ENCODE measurements around the gene ATP1A3. TPM values are rescaled to one million over a fixed set of nuclear protein-coding genes. Genes with fewer than 3 reads are reported as not detected.

Gene ATP1A3
- polyA plus RNA-seq, 1 donor from 2014 or later = 36.2 TPM

- Histone ChIP-seq H3K27me3 (ENCODE audit: insufficient read depth, low read depth, low read length) (peaks cover 99% of the 10 kb centered on the region), H3K9ac (ENCODE audit: low read length) (no peak overlapping the region), H4K20me1 (ENCODE audit: insufficient read depth) (no peaks in the 10 kb centered on the region), H3K9me3 (ENCODE audit: low read length) (no peaks in the 10 kb centered on the region), H3K4me2 (ENCODE audit: low read length) (no peak overlapping the region), H3K79me2 (replicated peaks; ENCODE audit: insufficient read depth, low read length) (no peaks in the 10 kb centered on the region), H3F3A (ENCODE audit: insufficient read depth, low read length, poor library complexity, severe bottlenecking) (no peaks in the 10 kb centered on the region), H3K36me3 (ENCODE audit: insufficient read depth, low read length) (no peaks in the 10 kb centered on the region), H3K4me3 (ENCODE audit: low read length) (no peak overlapping the region), H3K9me2 (ENCODE audit: insufficient read depth, low read length) (no peaks in the 10 kb centered on the region), H3K27ac (ENCODE audit: low read length) (no peak overlapping the region), H2AFZ (ENCODE audit: low read depth, low read length) (no peak overlapping the region)
- TF ChIP-seq RAD21 (conservative IDR thresholded peaks at IDR 0.05) (no peak), SMC3 (conservative IDR thresholded peaks at IDR 0.05; ENCODE audit: poor library complexity) (no peak), TAF1 (IDR thresholded peaks at IDR 0.05; ENCODE audit: low read depth) (no peak), POLR2AphosphoS5 (IDR thresholded peaks at IDR 0.05) (no peak), EZH2 (IDR thresholded peaks at IDR 0.05; ENCODE audit: borderline replicate concordance, insufficient read depth, low read length, poor library complexity, severe bottlenecking) (no peak), MXI1 (conservative IDR thresholded peaks at IDR 0.05; ENCODE audit: poor library complexity, severe bottlenecking) (no peak), REST (IDR thresholded peaks at IDR 0.05; ENCODE audit: borderline replicate concordance) (no peak), EP300 (conservative IDR thresholded peaks at IDR 0.05; ENCODE audit: poor library complexity, severe bottlenecking) (no peak)
- TF ChIP-seq, protein P1, sequence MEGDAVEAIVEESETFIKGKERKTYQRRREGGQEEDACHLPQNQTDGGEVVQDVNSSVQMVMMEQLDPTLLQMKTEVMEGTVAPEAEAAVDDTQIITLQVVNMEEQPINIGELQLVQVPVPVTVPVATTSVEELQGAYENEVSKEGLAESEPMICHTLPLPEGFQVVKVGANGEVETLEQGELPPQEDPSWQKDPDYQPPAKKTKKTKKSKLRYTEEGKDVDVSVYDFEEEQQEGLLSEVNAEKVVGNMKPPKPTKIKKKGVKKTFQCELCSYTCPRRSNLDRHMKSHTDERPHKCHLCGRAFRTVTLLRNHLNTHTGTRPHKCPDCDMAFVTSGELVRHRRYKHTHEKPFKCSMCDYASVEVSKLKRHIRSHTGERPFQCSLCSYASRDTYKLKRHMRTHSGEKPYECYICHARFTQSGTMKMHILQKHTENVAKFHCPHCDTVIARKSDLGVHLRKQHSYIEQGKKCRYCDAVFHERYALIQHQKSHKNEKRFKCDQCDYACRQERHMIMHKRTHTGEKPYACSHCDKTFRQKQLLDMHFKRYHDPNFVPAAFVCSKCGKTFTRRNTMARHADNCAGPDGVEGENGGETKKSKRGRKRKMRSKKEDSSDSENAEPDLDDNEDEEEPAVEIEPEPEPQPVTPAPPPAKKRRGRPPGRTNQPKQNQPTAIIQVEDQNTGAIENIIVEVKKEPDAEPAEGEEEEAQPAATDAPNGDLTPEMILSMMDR (IDR thresholded peaks at IDR 0.05; ENCODE audit: poor library complexity, severe bottlenecking) = no peak
Measured at GRCh38 chr19:41929536-41930071, 64.4 kb downstream of the ATP1A3 start.

DNA sequence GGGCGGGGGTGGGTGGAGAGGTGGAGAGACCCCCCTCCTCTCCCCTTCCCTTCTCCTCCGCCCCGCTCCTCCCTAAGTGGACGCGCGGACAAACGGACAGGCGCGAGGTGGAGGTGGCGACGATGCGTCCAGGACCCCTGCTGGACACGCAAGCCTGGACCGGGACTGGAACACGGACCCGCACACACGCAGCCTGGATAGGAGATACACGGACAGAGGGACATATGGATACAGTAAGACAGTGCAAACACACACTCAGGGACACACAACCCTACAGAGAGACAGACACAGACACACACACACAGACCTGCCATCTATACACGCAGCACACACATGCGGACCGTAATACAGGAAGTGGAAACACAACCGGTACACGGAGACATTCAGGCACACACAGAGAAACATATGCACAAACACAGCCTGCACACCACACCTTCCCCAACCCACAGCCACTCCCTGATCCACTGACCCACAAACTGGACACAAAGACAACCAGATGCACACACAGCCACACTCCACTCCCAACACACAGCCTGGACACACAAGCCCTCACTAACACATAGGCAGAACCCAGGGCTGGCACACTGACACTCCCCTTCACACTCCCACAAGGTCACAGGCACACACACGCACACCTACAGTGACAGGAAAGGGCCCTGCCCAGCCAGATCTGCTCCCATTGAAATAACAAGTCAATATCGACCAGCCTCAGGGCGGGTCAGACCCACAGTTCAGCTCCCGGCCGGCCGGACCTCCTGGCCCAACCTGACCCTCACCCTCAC lies 65.1 kb downstream of the ATP1A3 start:
- TF ChIP-seq EZH2 (IDR thresholded peaks at IDR 0.05; ENCODE audit: borderline replicate concordance, insufficient read depth, low read length, poor library complexity, severe bottlenecking) (no peak), MXI1 (conservative IDR thresholded peaks at IDR 0.05; ENCODE audit: poor library complexity, severe bottlenecking) (peak; percentile 0), SMC3 (conservative IDR thresholded peaks at IDR 0.05; ENCODE audit: poor library complexity) (no peak), POLR2AphosphoS5 (IDR thresholded peaks at IDR 0.05) (peak; percentile 17)
- peak overlapping the region; percentile 61 for H3K4me3 ChIP-seq (ENCODE audit: low read length)
- H2AFZ ChIP-seq (ENCODE audit: low read depth, low read length) = no peak overlapping the region

More for the DNA sequence above, 65.1 kb downstream of the ATP1A3 start:
- H3K9me3 ChIP-seq (ENCODE audit: low read length) = no peaks in the 10 kb centered on the region
- no peaks in the 10 kb centered on the region for H3F3A ChIP-seq (ENCODE audit: insufficient read depth, low read length, poor library complexity, severe bottlenecking)
- H3K27me3 ChIP-seq (ENCODE audit: insufficient read depth, low read depth, low read length) = peaks cover 100% of the 10 kb centered on the region
- H3K4me2 ChIP-seq (ENCODE audit: low read length) = no peak overlapping the region
- H3K27ac ChIP-seq (ENCODE audit: low read length) = no peak overlapping the region
- H3K36me3 ChIP-seq (ENCODE audit: insufficient read depth, low read length) = no peaks in the 10 kb centered on the region
- peak overlapping the region; percentile 7 for H3K9ac ChIP-seq (ENCODE audit: low read length)
- H3K79me2 ChIP-seq (replicated peaks; ENCODE audit: insufficient read depth, low read length) = no peaks in the 10 kb centered on the region
- no peaks in the 10 kb centered on the region for H4K20me1 ChIP-seq (ENCODE audit: insufficient read depth)
- H3K9me2 ChIP-seq (ENCODE audit: insufficient read depth, low read length) = no peaks in the 10 kb centered on the region
